LNCAP (cell line): Measurements from ENCODE around the gene C12orf60.

ENCODE experiments used
- CTCF ChIP-seq: fragments of 450-650 bp; IDR thresholded peaks from 2 replicates; pipeline ENCODE4 v1.5.1; 2017; ENCODE audit warnings: mild to moderate bottlenecking

The C12orf60 gene

GRCh38 chr12:14775636-14775980, 27.9 kb upstream of the C12orf60 start:
- no peak for TF ChIP-seq CTCF

- peak; percentile 46; the same call in 1 of the 2 replicates for TF ChIP-seq CTCF
Observed at GRCh38 chr12:14776236-14776961, 27.1 kb upstream of the C12orf60 start.

- TF ChIP-seq CTCF: no peak
Observed at GRCh38 chr12:14777271-14777670, 26.2 kb upstream of the C12orf60 start.

- no peak for TF ChIP-seq CTCF
Observed at GRCh38 chr12:14779834-14780233, 23.6 kb upstream of the C12orf60 start.

- TF ChIP-seq CTCF: no peak
Observed at GRCh38 chr12:14780859-14781258, 22.6 kb upstream of the C12orf60 start.

- TF ChIP-seq CTCF: no peak
Observed at GRCh38 chr12:14781563-14781962, 21.9 kb upstream of the C12orf60 start.

GRCh38 chr12:14782756-14783155, 20.7 kb upstream of the C12orf60 start:
- no peak for TF ChIP-seq CTCF

GRCh38 chr12:14784471-14784870, 19.0 kb upstream of the C12orf60 start:
- no peak for TF ChIP-seq CTCF
